Uterus (tissue), 4 donors: ENCODE measurements around the gene P2RX2. TPM values are rescaled to one million over a fixed set of nuclear protein-coding genes. Genes with fewer than 3 reads are reported as not detected.

Experiments used
- DNase-seq, 2 donors: peaks; one replicate each; pipeline ENCODE4 v3.0.0-alpha.2; 2019 to 2020
- H3K27ac ChIP-seq, 2 donors: fragments of 200-600 bp; sonication (generic); 1 replicate in 1 of 2; 2 replicates in 1 of 2; pipeline ENCODE4 v1.5.1; 2016 to 2018
- H3K27me3 ChIP-seq, 2 donors: fragments of 200-600 bp; sonication (generic); one replicate each; pipeline ENCODE4 v1.5.1; 2018 to 2019; ENCODE audit warnings: control low read depth in 1 of 2
- H3K36me3 ChIP-seq, 2 donors: fragments of 200-600 bp; sonication (generic); one replicate each; pipeline ENCODE4 v1.5.1; 2019; ENCODE audit warnings: control low read depth in 1 of 2
- H3K4me1 ChIP-seq, 2 donors: fragments of 200-600 bp; sonication (generic); one replicate each; pipeline ENCODE4 v1.5.1; 2018 to 2019; ENCODE audit warnings: control low read depth in 1 of 2
- H3K4me3 ChIP-seq, 2 donors: fragments of 200-600 bp; sonication (generic); 1 replicate in 1 of 2; 2 replicates in 1 of 2; pipeline ENCODE4 v1.5.1; 2018 to 2019; ENCODE audit warnings: mild to moderate bottlenecking in 1 of 2
- H3K9me3 ChIP-seq, 2 donors: fragments of 200-600 bp; sonication (generic); one replicate each; pipeline ENCODE4 v1.5.1; 2019; ENCODE audit warnings: control low read depth in 1 of 2
- CTCF ChIP-seq, 4 experiments: fragments of 200-600 bp in 2 of 4; fragments of 450-650 bp in 2 of 4; sonication (generic) in 2 of 4; IDR thresholded peaks; one replicate each; pipeline ENCODE4 v1.5.1; 2016 to 2019; ENCODE audit warnings: antibody characterized with exemption in 4 of 4, mild to moderate bottlenecking in 2 of 4, moderate library complexity in 1 of 4
- POLR2A ChIP-seq, 2 donors: fragments of 450-650 bp; IDR thresholded peaks; one replicate each; pipeline ENCODE4 v1.6.1; 2016; ENCODE audit warnings: antibody characterized with exemption in 2 of 2, mild to moderate bottlenecking in 1 of 2, moderate library complexity in 1 of 2
- intact Hi-C: fragments of 100-400 bp; cut with DNase I; formaldehyde crosslinking; loops from one replicate; pipeline ENCODE4 v1.15.1; 2023; ENCODE audit warnings: low total_unique reads
- total RNA-seq, 4 donors: library from RNA; depleted of rRNA in 3 of 4; stranded (reverse); fragments of >200 nt in 3 of 4; gene quantifications; one replicate each; pipeline versions ENCODE4 v1.1.0 to v1.2.4, GENCODE V29; 2014 to 2023
- donor health status: DM: yes; HTN: yes; CAD: no.

The P2RX2 gene
- total RNA-seq, 4 donors from 2014 or later = not detected

GRCh38 chr12:132600048-132601032, 18.2 kb upstream of the P2RX2 start:
- Histone ChIP-seq H3K4me1 (no peaks in the 10 kb centered on the region), H3K4me3 (peak overlapping the region; percentile 27 to 38), H3K27me3 (peaks cover 0 to 9% of the 10 kb centered on the region in 2 donors), H3K36me3 (no peaks in the 10 kb centered on the region), H3K9me3 (no peaks in the 10 kb centered on the region), H3K27ac (peak overlapping the region; percentile 23 to 53)
- intact Hi-C loops = no loop called here
- peak; percentile 57 to 75 for DNase-seq
- TF ChIP-seq CTCF (IDR thresholded peaks at IDR 0.05) (peak; percentile 69 to 84 (median 80)), POLR2A (IDR thresholded peaks at IDR 0.05) (peak in 1 of 2 donors; percentile 5)

GRCh38 chr12:132601171-132601883, 17.2 kb upstream of the P2RX2 start:
- H3K4me3 ChIP-seq = peak overlapping the region in 1 of 2 donors; percentile 27
- DNase-seq = no peak
- H3K9me3 ChIP-seq = no peaks in the 10 kb centered on the region
- TF ChIP-seq CTCF (IDR thresholded peaks at IDR 0.05) (no peak), POLR2A (IDR thresholded peaks at IDR 0.05) (no peak)
- intact Hi-C loops = no loop called here
- no peak overlapping the region for H3K27ac ChIP-seq
- peaks cover 0 to 9% of the 10 kb centered on the region in 2 donors for H3K27me3 ChIP-seq
- H3K36me3 ChIP-seq = no peaks in the 10 kb centered on the region
- H3K4me1 ChIP-seq = no peaks in the 10 kb centered on the region

- peak in 1 of 2 donors; percentile 54 for DNase-seq
- intact Hi-C loops = no loop called here
- H3K4me1 ChIP-seq = no peaks in the 10 kb centered on the region
- H3K4me3 ChIP-seq = no peak overlapping the region
- H3K27me3 ChIP-seq = peaks cover 0 to 9% of the 10 kb centered on the region in 2 donors
- H3K27ac ChIP-seq = peak overlapping the region; percentile 48 to 76
- H3K9me3 ChIP-seq = no peaks in the 10 kb centered on the region
- no peak for TF ChIP-seq CTCF (IDR thresholded peaks at IDR 0.05)
- TF ChIP-seq POLR2A (IDR thresholded peaks at IDR 0.05) = no peak
- no peaks in the 10 kb centered on the region for H3K36me3 ChIP-seq
Measured at GRCh38 chr12:132602572-132603239, 15.9 kb upstream of the P2RX2 start.

- no peaks in the 10 kb centered on the region for H3K9me3 ChIP-seq
- H3K36me3 ChIP-seq = no peaks in the 10 kb centered on the region
- H3K27me3 ChIP-seq = peaks cover 0 to 9% of the 10 kb centered on the region in 2 donors
- TF ChIP-seq POLR2A (IDR thresholded peaks at IDR 0.05) (peak in 1 of 2 donors; percentile 15), CTCF (IDR thresholded peaks at IDR 0.05) (no peak)
- intact Hi-C loops = no loop called here
- H3K4me1 ChIP-seq = no peaks in the 10 kb centered on the region
- H3K4me3 ChIP-seq = peak overlapping the region; percentile 10 to 21
- DNase-seq = no peak
- H3K27ac ChIP-seq = peak overlapping the region; percentile 48 to 76
Measured at GRCh38 chr12:132603240-132604150, 15.1 kb upstream of the P2RX2 start.
